GM12878 (cell line): Measurements from ENCODE around the gene VPS8. TPM values are rescaled to one million over a fixed set of nuclear protein-coding genes. Genes with fewer than 3 reads are reported as not detected.

ENCODE experiments used
- ATAC-seq: fragments of 200-7000 bp; cut with Tn5 transposase; 3 replicates; pipeline ENCODE4 v1.9.1; 2020; ENCODE audit warnings: mild to moderate bottlenecking, moderate library complexity
- BruUV-seq: library from RNA; stranded (reverse); fragments of 400-500 nt; replicated peaks from 2 replicates; lab custom pipeline; 2021; lab: Mats Ljungman, UMichigan
- CTCF ChIA-PET: fragments of 300-600 bp; sonication (Branson Sonifier 250); formaldehyde crosslinking; extraction: SDS; loops from one replicate; lab custom pipeline; 2021; ENCODE audit warnings: inconsistent platforms; lab: Yijun Ruan, JAX
- POLR2A ChIA-PET: fragments of 350-600 bp; formaldehyde crosslinking; extraction: SDS; loops from one replicate; lab custom pipeline; 2021; ENCODE audit warnings: inconsistent platforms; lab: Charles Lee
- RAD21 ChIA-PET: fragments of 300-600 bp; sonication (Branson Sonifier 250); formaldehyde crosslinking; loops from one replicate; lab custom pipeline; 2023; ENCODE audit warnings: antibody characterized with exemption; ENCODE audit not compliant: unreplicated experiment; lab: Charles Lee
- SMC1A ChIA-PET: fragments of 300-600 bp; sonication (Branson Sonifier 250); formaldehyde crosslinking; loops from one replicate; lab custom pipeline; 2023; ENCODE audit not compliant: unreplicated experiment, uncharacterized antibody; lab: Charles Lee
- DNase-seq: peaks from one replicate; pipeline ENCODE4 v3.0.0-alpha.2; 2011; ENCODE audit warnings: low read depth, low spot score
- FAIRE-seq: peaks from 3 replicates; lab custom pipeline; 2011; peaks lifted over from hg19 to GRCh38; lab: Jason Lieb, UNC
- H2AFZ ChIP-seq: 2 replicates; pipeline ENCODE4 v1.6.0; 2011; ENCODE audit warnings: low read depth, low read length, control low read depth; ENCODE audit not compliant: control insufficient read depth
- H3K27ac ChIP-seq: 2 replicates; pipeline ENCODE4 v1.5.1; 2011; ENCODE audit warnings: control low read depth; ENCODE audit not compliant: control insufficient read depth, insufficient read depth
- H3K27me3 ChIP-seq, 2 experiments: replicated peaks in 1 of 2; 2 replicates each; pipeline versions ENCODE4 v1.6.0 to v1.6.1; 2011; ENCODE audit warnings: low read length in 1 of 2; ENCODE audit not compliant: control insufficient read depth in 2 of 2, insufficient read depth in 2 of 2
- H3K36me3 ChIP-seq, 2 experiments: 2 replicates each; pipeline ENCODE4 v1.5.1; 2011; ENCODE audit warnings: low read length in 1 of 2; ENCODE audit not compliant: control insufficient read depth in 2 of 2, insufficient read depth in 2 of 2
- H3K4me1 ChIP-seq: 2 replicates; pipeline ENCODE4 v1.6.1; 2011; ENCODE audit warnings: mild to moderate bottlenecking, low read length, moderate library complexity, mixed read lengths; ENCODE audit not compliant: control insufficient read depth, insufficient read depth
- H3K4me2 ChIP-seq: 2 replicates; pipeline ENCODE4 v1.6.0; 2011; ENCODE audit warnings: control low read depth; ENCODE audit not compliant: control insufficient read depth, insufficient read depth
- H3K4me3 ChIP-seq: fragments of 200-600 bp; sonication (generic); 2 replicates; pipeline ENCODE4 v1.5.1; 2016
- H3K79me2 ChIP-seq: 2 replicates; pipeline ENCODE4 v1.6.0; 2011; ENCODE audit warnings: low read length; ENCODE audit not compliant: control insufficient read depth, insufficient read depth
- H3K9ac ChIP-seq: 2 replicates; pipeline ENCODE4 v1.8.0; 2011; ENCODE audit warnings: low read length, control low read depth, mixed read lengths; ENCODE audit not compliant: control insufficient read depth, insufficient read depth
- H3K9me3 ChIP-seq: replicated peaks from 3 replicates; pipeline ENCODE4 v1.5.1; 2011; ENCODE audit warnings: mild to moderate bottlenecking, low read length; ENCODE audit not compliant: control insufficient read depth, insufficient read depth
- H4K20me1 ChIP-seq: 2 replicates; pipeline ENCODE4 v1.6.0; 2011; ENCODE audit not compliant: control insufficient read depth, insufficient read depth
- EP300 ChIP-seq, 2 experiments: fragments of 150-350 bp in 1 of 2; IDR thresholded peaks; 2 replicates each; pipeline ENCODE4 v1.6.1; 2011 to 2012; ENCODE audit warnings: low read depth in 2 of 2, low read length in 2 of 2, borderline replicate concordance in 1 of 2, improper control_type of control experiment in 1 of 2, inconsistent platforms in 1 of 2; ENCODE audit not compliant: control insufficient read depth in 1 of 2
- HDAC2 ChIP-seq: fragments of 200-600 bp; sonication (generic); IDR thresholded peaks from 2 replicates; pipeline ENCODE4 v1.6.1; 2017
- SPI1 ChIP-seq: IDR thresholded peaks from 2 replicates; pipeline ENCODE4 v1.6.1; 2011; ENCODE audit warnings: low read depth, mild to moderate bottlenecking, low read length, moderate library complexity, borderline replicate concordance; ENCODE audit not compliant: insufficient read depth
- WGBS: methylation state at CpG from one replicate; pipeline ENCODE4 v1.1.6; 2016; ENCODE audit warnings: low lambda C conversion rate; ENCODE audit not compliant: insufficient replicate concordance, insufficient coverage; ENCODE audit errors: missing lambda C conversion rate; 5-methylcytosine and 5-hydroxymethylcytosine counted together
- in situ Hi-C: fragments of 300-500 bp; cut with MboI; formaldehyde crosslinking; loops from 9 replicates; pipeline ENCODE4 v1.14.3; 2018; ENCODE audit warnings: mixed read lengths
- intact Hi-C: fragments of 100-400 bp; cut with micrococcal nuclease; formaldehyde crosslinking; loops from one replicate; pipeline ENCODE4 v1.14.2; 2022; ENCODE audit not compliant: unreplicated experiment
- polyA plus RNA-seq, 11 experiments: library from polyadenylated mRNA; depleted of rRNA in 4 of 11; unstranded in 6 of 11; stranded (reverse) in 5 of 11; fragments of >200 nt; fragmentation: Nextera tagmentation in 4 of 11; fragmentation: Illumina TruSeq in 1 of 11; extraction: Ambion mirVana in 4 of 11; extraction: Trizol in 1 of 11; gene quantifications; 1 replicate in 1 of 11; 2 replicates in 10 of 11; pipeline versions ENCODE4 v1.2.1 to v1.2.3, GENCODE V29; 2011 to 2016; ENCODE audit warnings: inconsistent platforms in 2 of 11, missing spikeins in 2 of 11, low read depth in 1 of 11
- total RNA-seq, 4 experiments: library from RNA; depleted of rRNA in 3 of 4; stranded (reverse); fragments of >200 nt in 3 of 4; fragmentation: Illumina TruSeq in 1 of 4; extraction: Trizol in 1 of 4; gene quantifications; 2 replicates each; pipeline versions ENCODE4 v1.2.1 to v1.2.3, GENCODE V29; 2013 to 2021

The VPS8 gene
- total and polyA plus RNA-seq, 10 of the 15 experiments (the other 5 are each of a cell fraction or from before 2014, with no cell fraction given): 8.9 to 34.7 (median 20.9) TPM

DNA sequence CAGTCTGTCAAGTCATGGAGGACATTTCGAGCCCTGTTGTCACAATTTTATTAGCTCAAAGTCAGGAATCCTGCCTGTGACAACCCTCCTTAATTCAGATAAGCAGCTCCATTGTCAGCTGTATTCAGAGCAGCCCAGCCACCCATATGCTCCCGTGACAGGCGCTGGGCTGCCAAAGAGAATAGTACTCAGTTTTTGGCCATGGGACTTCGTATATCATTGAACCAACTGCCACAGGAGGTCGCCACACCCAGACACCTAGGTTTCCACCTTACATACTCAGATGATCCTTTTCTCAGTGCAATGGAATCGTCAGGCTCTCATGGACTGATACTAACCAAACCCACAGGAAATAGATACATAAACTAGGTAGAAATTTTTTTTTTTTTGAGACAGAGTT, 240.7 kb downstream of the VPS8 start:
- BruUV-seq: no TSS peak
- SMC1A ChIA-PET: interaction anchor here (0.6 kb wide), 1 partner anchor 28 kb away, joined by 3 read pairs; no protein-coding TSS in a partner anchor
- POLR2A ChIA-PET: no interaction called here
- Histone ChIP-seq H3K27me3 (no peaks in the 10 kb centered on the region), H2AFZ (no peak overlapping the region), H3K27ac (no peak overlapping the region), H3K36me3 (peaks cover 2 to 5% of the 10 kb centered on the region in 2 experiments; a peak in 3 of 4 replicates), H4K20me1 (no peaks in the 10 kb centered on the region), H3K4me2 (no peak overlapping the region), H3K4me3 (no peak overlapping the region), H3K9me3 (no peaks in the 10 kb centered on the region; the same call in 2 of the 3 replicates), H3K9ac (no peak overlapping the region), H3K4me1 (no peaks in the 10 kb centered on the region), H3K79me2 (no peaks in the 10 kb centered on the region)
- CTCF ChIA-PET: no interaction called here
- TF ChIP-seq HDAC2: no peak
- in situ Hi-C loops (no loop called here), intact Hi-C loops (no loop called here)
- no peak for FAIRE-seq
- 78% methylated on average over 6 of the region's 6 CpGs for WGBS
- no peak for ATAC-seq
- RAD21 ChIA-PET: no interaction called here
- DNase-seq: no peak

DNA sequence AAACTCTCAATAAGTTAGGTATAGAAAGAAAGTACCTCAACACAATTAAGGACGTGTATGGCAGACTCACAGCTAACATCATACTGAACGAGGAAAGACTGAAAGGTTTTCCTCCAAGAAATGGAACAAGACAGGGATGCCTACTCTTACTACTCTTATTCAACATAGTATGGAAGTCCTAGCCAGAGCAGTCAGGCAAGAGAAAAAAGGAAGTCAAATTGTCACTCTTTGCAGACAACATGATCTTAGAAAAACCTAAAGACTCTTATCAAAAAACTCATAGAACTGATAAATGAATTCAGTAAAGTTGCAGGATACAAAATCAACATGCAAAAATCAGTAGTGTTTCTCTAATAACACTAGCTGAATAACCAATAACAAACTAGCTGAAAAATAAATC, 244.9 kb downstream of the VPS8 start:
- SMC1A ChIA-PET: no interaction called here
- FAIRE-seq: no peak
- H3K79me2 ChIP-seq: no peaks in the 10 kb centered on the region
- H3K9me3 ChIP-seq: peaks cover 3% of the 10 kb centered on the region; the same call in 1 of the 3 replicates
- H3K4me3 ChIP-seq: no peak overlapping the region
- ATAC-seq: no peak
- POLR2A ChIA-PET: no interaction called here
- no TSS peak for BruUV-seq
- TF ChIP-seq SPI1 (peak; percentile 41; the same call in 1 of the 2 replicates), EP300 (IDR thresholded peaks at IDR 0.05; ENCODE audit: borderline replicate concordance in 1 of 2, control insufficient read depth in 1 of 2, low read depth in 2 of 2, low read length in 2 of 2) (no peak)
- intact Hi-C loops: no loop called here
- H3K36me3 ChIP-seq: no peaks in the 10 kb centered on the region; a peak in 1 of 4 replicates
- H3K27me3 ChIP-seq: no peaks in the 10 kb centered on the region
- no peaks in the 10 kb centered on the region for H3K4me1 ChIP-seq
- H3K9ac ChIP-seq: no peak overlapping the region
- H4K20me1 ChIP-seq: no peaks in the 10 kb centered on the region
- in situ Hi-C loops: no loop called here
- H3K27ac ChIP-seq: no peak overlapping the region
- no peak overlapping the region for H3K4me2 ChIP-seq
- no peak overlapping the region for H2AFZ ChIP-seq
- RAD21 ChIA-PET: no interaction called here
- CTCF ChIA-PET: interaction anchor here (0.6 kb wide), 1 partner anchor 920 kb away, joined by 4 read pairs; no protein-coding TSS in a partner anchor
- DNase-seq: no peak
- WGBS: 70% methylated on average over 2 of the region's 2 CpGs
